WTC11 (cell line): ENCODE measurements around the gene ZFY. TPM values are rescaled to one million over a fixed set of nuclear protein-coding genes. Genes with fewer than 3 reads are reported as not detected.

ENCODE experiments used
- ATAC-seq: fragments of 200-7000 bp; cut with Tn5 transposase; 2 replicates; pipeline ENCODE4 v1.10.0; 2021; ENCODE audit warnings: mild to moderate bottlenecking, moderate library complexity
- CTCF ChIA-PET: fragments of 300-600 bp; sonication (Branson Sonifier 250); formaldehyde crosslinking; loops from one replicate; lab custom pipeline; 2021; ENCODE audit warnings: antibody characterized with exemption; lab: Charles Lee
- POLR2A ChIA-PET: fragments of 350-600 bp; sonication (Branson Sonifier 250); formaldehyde crosslinking; loops from one replicate; lab custom pipeline; 2021; ENCODE audit warnings: antibody characterized with exemption; lab: Charles Lee
- DNase-seq: peaks from one replicate; pipeline ENCODE4 v3.0.0; 2021; ENCODE audit warnings: low spot score
- H3K27ac Mint-ChIP-seq: 2 replicates; pipeline ENCODE4 v1.8.0; 2021; ENCODE audit warnings: mixed read lengths
- H3K27me3 Mint-ChIP-seq: 2 replicates; pipeline ENCODE4 v1.8.0; 2021; ENCODE audit warnings: low read depth, mild to moderate bottlenecking, moderate library complexity, mixed read lengths
- H3K36me3 Mint-ChIP-seq: 2 replicates; pipeline ENCODE4 v1.8.0; 2021; ENCODE audit warnings: mixed read lengths
- H3K4me1 Mint-ChIP-seq: 2 replicates; pipeline ENCODE4 v1.8.0; 2022; ENCODE audit warnings: mixed read lengths
- H3K4me3 Mint-ChIP-seq: 2 replicates; pipeline ENCODE4 v1.8.0; 2021; ENCODE audit warnings: mild to moderate bottlenecking, moderate library complexity, mixed read lengths
- H3K9me3 Mint-ChIP-seq: 2 replicates; pipeline ENCODE4 v1.8.0; 2021; ENCODE audit warnings: mixed read lengths
- CREB1 ChIP-seq: sonication (generic); formaldehyde crosslinking; IDR thresholded peaks from 2 replicates; pipeline ENCODE4 v1.8.0; 2023; ENCODE audit warnings: mild to moderate bottlenecking, missing genetic modification reagents
- FOXK1 ChIP-seq: sonication (generic); formaldehyde crosslinking; IDR thresholded peaks from 2 replicates; pipeline ENCODE4 v1.8.0; 2022; ENCODE audit warnings: mild to moderate bottlenecking, moderate library complexity, missing genetic modification reagents
- KAT7 ChIP-seq: sonication (generic); formaldehyde crosslinking; IDR thresholded peaks from 2 replicates; pipeline ENCODE4 v1.8.1; 2023; ENCODE audit warnings: missing genetic modification reagents, mild to moderate bottlenecking, borderline replicate concordance
- NFYB ChIP-seq: sonication (generic); formaldehyde crosslinking; conservative IDR thresholded peaks from 2 replicates; pipeline ENCODE4 v1.8.0; 2022; ENCODE audit warnings: low read depth, missing genetic modification reagents
- NR3C1 ChIP-seq: sonication (generic); formaldehyde crosslinking; conservative IDR thresholded peaks from 2 replicates; pipeline ENCODE4 v1.8.1; 2023; ENCODE audit warnings: low read depth, mild to moderate bottlenecking, missing genetic modification reagents
- SOX15 ChIP-seq: fragments of 250-450 bp; sonication (Bioruptor Pico); IDR thresholded peaks from 2 replicates; pipeline ENCODE4 v1.9.0; 2021; ENCODE audit warnings: mild to moderate bottlenecking
- TEAD4 ChIP-seq: sonication (generic); formaldehyde crosslinking; IDR thresholded peaks from 2 replicates; pipeline ENCODE4 v1.8.0; 2022; ENCODE audit warnings: mild to moderate bottlenecking, missing genetic modification reagents
- ZNF263 ChIP-seq: sonication (generic); formaldehyde crosslinking; IDR thresholded peaks from 2 replicates; pipeline ENCODE4 v1.8.1; 2022; ENCODE audit warnings: low read depth, mild to moderate bottlenecking, moderate library complexity, missing genetic modification reagents
- ZNF671 ChIP-seq: fragments of 250-450 bp; sonication (Bioruptor Pico); IDR thresholded peaks from 2 replicates; pipeline ENCODE4 v1.8.0; 2021; ENCODE audit warnings: mild to moderate bottlenecking
- total RNA-seq: library from RNA; stranded (reverse); gene quantifications from 3 replicates; pipeline ENCODE4 v1.2.3, GENCODE V29; 2021
- TF ChIP-seq, protein P1 (sequence below): sonication (generic); formaldehyde crosslinking; IDR thresholded peaks from 2 replicates; pipeline ENCODE4 v1.8.1; 2023; ENCODE audit warnings: mild to moderate bottlenecking, missing genetic modification reagents
- TF ChIP-seq, protein P2 (sequence below): fragments of 250-450 bp; sonication (Bioruptor Pico); IDR thresholded peaks from 2 replicates; pipeline ENCODE4 v1.9.0; 2021; ENCODE audit warnings: mild to moderate bottlenecking, borderline replicate concordance
- TF ChIP-seq, protein P3 (sequence below): sonication (generic); formaldehyde crosslinking; IDR thresholded peaks from 2 replicates; pipeline ENCODE4 v1.8.1; 2022; ENCODE audit warnings: mild to moderate bottlenecking, missing genetic modification reagents, moderate library complexity, borderline replicate concordance
- TF ChIP-seq, protein P4 (sequence below): sonication (generic); formaldehyde crosslinking; IDR thresholded peaks from 2 replicates; pipeline ENCODE4 v1.8.0; 2022; ENCODE audit warnings: missing genetic modification reagents
- TF ChIP-seq, protein P5 (sequence below): fragments of 200-600 bp; IDR thresholded peaks from 2 replicates; pipeline ENCODE4 v1.8.0; 2022; ENCODE audit warnings: antibody characterized with exemption
- TF ChIP-seq, protein P6 (sequence below): fragments of 250-450 bp; sonication (Bioruptor Pico); IDR thresholded peaks from 2 replicates; pipeline ENCODE4 v1.9.0; 2021; ENCODE audit warnings: moderate library complexity, mild to moderate bottlenecking, inconsistent platforms, borderline replicate concordance

ZFY gene
- total RNA-seq, 1 experiment from 2014 or later = 6.0 TPM

DNA sequence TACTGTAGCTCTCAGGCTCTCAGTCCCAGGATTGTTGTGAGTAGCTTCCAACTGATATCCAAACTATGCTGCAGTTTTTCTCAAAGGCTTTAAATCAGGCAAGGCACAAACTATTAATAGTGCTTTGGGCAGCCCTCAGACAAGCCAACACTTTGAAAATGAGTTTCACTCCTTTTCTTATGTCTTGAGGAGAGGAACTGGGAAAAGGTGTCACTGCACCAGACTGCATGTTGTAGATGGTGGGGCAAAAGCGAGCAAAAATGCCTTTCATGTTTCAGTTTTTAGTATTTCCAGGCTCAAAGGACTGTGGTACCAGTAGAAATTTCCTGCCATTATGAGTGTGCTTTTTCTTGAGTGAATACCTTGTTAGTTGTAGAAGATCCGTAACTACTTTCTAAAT, 39.1 kb upstream of the ZFY start:
- H3K9me3 Mint-ChIP-seq = no peaks in the 10 kb centered on the region; the same call in 1 of the 2 replicates
- H3K36me3 Mint-ChIP-seq = no peaks in the 10 kb centered on the region
- H3K4me3 Mint-ChIP-seq = no peak overlapping the region
- CTCF ChIA-PET = no interaction called here
- POLR2A ChIA-PET = interaction anchor here (0.6 kb wide), 2 partner anchors 25 to 29 kb away, joined by 4 read pairs; no protein-coding TSS in a partner anchor
- ATAC-seq = no peak
- no peak for DNase-seq
- H3K27me3 Mint-ChIP-seq = no peaks in the 10 kb centered on the region
- TF ChIP-seq, protein P1, sequence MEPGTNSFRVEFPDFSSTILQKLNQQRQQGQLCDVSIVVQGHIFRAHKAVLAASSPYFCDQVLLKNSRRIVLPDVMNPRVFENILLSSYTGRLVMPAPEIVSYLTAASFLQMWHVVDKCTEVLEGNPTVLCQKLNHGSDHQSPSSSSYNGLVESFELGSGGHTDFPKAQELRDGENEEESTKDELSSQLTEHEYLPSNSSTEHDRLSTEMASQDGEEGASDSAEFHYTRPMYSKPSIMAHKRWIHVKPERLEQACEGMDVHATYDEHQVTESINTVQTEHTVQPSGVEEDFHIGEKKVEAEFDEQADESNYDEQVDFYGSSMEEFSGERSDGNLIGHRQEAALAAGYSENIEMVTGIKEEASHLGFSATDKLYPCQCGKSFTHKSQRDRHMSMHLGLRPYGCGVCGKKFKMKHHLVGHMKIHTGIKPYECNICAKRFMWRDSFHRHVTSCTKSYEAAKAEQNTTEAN (CRISPR knock-in tag) = no peak
- TF ChIP-seq FOXK1 (CRISPR knock-in tag) (no peak), NR3C1 (no peak), ZNF263 (CRISPR knock-in tag) (no peak), NFYB (no peak), KAT7 (CRISPR knock-in tag) (no peak), TEAD4 (CRISPR knock-in tag) (no peak), ZNF671 (CRISPR knock-in tag) (no peak), SOX15 (CRISPR knock-in tag) (no peak), CREB1 (no peak)
- TF ChIP-seq, protein P2, sequence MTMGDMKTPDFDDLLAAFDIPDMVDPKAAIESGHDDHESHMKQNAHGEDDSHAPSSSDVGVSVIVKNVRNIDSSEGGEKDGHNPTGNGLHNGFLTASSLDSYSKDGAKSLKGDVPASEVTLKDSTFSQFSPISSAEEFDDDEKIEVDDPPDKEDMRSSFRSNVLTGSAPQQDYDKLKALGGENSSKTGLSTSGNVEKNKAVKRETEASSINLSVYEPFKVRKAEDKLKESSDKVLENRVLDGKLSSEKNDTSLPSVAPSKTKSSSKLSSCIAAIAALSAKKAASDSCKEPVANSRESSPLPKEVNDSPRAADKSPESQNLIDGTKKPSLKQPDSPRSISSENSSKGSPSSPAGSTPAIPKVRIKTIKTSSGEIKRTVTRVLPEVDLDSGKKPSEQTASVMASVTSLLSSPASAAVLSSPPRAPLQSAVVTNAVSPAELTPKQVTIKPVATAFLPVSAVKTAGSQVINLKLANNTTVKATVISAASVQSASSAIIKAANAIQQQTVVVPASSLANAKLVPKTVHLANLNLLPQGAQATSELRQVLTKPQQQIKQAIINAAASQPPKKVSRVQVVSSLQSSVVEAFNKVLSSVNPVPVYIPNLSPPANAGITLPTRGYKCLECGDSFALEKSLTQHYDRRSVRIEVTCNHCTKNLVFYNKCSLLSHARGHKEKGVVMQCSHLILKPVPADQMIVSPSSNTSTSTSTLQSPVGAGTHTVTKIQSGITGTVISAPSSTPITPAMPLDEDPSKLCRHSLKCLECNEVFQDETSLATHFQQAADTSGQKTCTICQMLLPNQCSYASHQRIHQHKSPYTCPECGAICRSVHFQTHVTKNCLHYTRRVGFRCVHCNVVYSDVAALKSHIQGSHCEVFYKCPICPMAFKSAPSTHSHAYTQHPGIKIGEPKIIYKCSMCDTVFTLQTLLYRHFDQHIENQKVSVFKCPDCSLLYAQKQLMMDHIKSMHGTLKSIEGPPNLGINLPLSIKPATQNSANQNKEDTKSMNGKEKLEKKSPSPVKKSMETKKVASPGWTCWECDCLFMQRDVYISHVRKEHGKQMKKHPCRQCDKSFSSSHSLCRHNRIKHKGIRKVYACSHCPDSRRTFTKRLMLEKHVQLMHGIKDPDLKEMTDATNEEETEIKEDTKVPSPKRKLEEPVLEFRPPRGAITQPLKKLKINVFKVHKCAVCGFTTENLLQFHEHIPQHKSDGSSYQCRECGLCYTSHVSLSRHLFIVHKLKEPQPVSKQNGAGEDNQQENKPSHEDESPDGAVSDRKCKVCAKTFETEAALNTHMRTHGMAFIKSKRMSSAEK (CRISPR knock-in tag) = no peak
- TF ChIP-seq, protein P3, sequence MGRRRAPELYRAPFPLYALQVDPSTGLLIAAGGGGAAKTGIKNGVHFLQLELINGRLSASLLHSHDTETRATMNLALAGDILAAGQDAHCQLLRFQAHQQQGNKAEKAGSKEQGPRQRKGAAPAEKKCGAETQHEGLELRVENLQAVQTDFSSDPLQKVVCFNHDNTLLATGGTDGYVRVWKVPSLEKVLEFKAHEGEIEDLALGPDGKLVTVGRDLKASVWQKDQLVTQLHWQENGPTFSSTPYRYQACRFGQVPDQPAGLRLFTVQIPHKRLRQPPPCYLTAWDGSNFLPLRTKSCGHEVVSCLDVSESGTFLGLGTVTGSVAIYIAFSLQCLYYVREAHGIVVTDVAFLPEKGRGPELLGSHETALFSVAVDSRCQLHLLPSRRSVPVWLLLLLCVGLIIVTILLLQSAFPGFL = no peak
- TF ChIP-seq, protein P4, sequence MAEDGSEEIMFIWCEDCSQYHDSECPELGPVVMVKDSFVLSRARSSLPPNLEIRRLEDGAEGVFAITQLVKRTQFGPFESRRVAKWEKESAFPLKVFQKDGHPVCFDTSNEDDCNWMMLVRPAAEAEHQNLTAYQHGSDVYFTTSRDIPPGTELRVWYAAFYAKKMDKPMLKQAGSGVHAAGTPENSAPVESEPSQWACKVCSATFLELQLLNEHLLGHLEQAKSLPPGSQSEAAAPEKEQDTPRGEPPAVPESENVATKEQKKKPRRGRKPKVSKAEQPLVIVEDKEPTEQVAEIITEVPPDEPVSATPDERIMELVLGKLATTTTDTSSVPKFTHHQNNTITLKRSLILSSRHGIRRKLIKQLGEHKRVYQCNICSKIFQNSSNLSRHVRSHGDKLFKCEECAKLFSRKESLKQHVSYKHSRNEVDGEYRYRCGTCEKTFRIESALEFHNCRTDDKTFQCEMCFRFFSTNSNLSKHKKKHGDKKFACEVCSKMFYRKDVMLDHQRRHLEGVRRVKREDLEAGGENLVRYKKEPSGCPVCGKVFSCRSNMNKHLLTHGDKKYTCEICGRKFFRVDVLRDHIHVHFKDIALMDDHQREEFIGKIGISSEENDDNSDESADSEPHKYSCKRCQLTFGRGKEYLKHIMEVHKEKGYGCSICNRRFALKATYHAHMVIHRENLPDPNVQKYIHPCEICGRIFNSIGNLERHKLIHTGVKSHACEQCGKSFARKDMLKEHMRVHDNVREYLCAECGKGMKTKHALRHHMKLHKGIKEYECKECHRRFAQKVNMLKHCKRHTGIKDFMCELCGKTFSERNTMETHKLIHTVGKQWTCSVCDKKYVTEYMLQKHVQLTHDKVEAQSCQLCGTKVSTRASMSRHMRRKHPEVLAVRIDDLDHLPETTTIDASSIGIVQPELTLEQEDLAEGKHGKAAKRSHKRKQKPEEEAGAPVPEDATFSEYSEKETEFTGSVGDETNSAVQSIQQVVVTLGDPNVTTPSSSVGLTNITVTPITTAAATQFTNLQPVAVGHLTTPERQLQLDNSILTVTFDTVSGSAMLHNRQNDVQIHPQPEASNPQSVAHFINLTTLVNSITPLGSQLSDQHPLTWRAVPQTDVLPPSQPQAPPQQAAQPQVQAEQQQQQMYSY (CRISPR knock-in tag) = no peak
- TF ChIP-seq, protein P5, sequence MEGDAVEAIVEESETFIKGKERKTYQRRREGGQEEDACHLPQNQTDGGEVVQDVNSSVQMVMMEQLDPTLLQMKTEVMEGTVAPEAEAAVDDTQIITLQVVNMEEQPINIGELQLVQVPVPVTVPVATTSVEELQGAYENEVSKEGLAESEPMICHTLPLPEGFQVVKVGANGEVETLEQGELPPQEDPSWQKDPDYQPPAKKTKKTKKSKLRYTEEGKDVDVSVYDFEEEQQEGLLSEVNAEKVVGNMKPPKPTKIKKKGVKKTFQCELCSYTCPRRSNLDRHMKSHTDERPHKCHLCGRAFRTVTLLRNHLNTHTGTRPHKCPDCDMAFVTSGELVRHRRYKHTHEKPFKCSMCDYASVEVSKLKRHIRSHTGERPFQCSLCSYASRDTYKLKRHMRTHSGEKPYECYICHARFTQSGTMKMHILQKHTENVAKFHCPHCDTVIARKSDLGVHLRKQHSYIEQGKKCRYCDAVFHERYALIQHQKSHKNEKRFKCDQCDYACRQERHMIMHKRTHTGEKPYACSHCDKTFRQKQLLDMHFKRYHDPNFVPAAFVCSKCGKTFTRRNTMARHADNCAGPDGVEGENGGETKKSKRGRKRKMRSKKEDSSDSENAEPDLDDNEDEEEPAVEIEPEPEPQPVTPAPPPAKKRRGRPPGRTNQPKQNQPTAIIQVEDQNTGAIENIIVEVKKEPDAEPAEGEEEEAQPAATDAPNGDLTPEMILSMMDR = no peak
- TF ChIP-seq, protein P6, sequence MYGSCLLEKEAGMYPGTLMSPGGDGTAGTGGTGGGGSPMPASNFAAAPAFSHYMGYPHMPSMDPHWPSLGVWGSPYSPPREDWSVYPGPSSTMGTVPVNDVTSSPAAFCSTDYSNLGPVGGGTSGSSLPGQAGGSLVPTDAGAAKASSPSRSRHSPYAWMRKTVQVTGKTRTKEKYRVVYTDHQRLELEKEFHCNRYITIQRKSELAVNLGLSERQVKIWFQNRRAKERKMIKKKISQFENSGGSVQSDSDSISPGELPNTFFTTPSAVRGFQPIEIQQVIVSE (CRISPR knock-in tag) = no peak
- no peak overlapping the region for H3K27ac Mint-ChIP-seq
- H3K4me1 Mint-ChIP-seq = peaks cover 13% of the 10 kb centered on the region
